Measurements from ENCODE around the gene RAB3A.

- no peak for TF ChIP-seq CTCF (IDR thresholded peaks at IDR 0.05; ENCODE audit: extremely low read depth in 1 of 2, insufficient read depth in 1 of 2, low read depth in 1 of 2, low read length in 2 of 2)
- no peak for TF ChIP-seq MAX (IDR thresholded peaks at IDR 0.05; ENCODE audit: insufficient read depth, insufficient read length)
- no peak for TF ChIP-seq EZH2 (IDR thresholded peaks at IDR 0.05; ENCODE audit: borderline replicate concordance, low read depth, low read length, severe bottlenecking)
- no peak for TF ChIP-seq FOS (IDR thresholded peaks at IDR 0.05; ENCODE audit: borderline replicate concordance, insufficient read depth, low read length)
- TF ChIP-seq POLR2A (IDR thresholded peaks at IDR 0.05; ENCODE audit: low read depth, low read length): no peak
- no peak for TF ChIP-seq JUN (IDR thresholded peaks at IDR 0.05; ENCODE audit: borderline replicate concordance, insufficient read depth, insufficient read length, low read depth)
- no peak for TF ChIP-seq POLR2AphosphoS5 (IDR thresholded peaks at IDR 0.05; ENCODE audit: insufficient read depth, low read depth, low read length)
- no peak for TF ChIP-seq GATA2 (IDR thresholded peaks at IDR 0.05; ENCODE audit: insufficient read depth, insufficient read length, low read depth, low read length)
- TF ChIP-seq MYC (IDR thresholded peaks at IDR 0.05; ENCODE audit: low read depth, low read length): no peak
Measured at GRCh38 chr19:18179957-18180356, 23.9 kb downstream of the RAB3A start.
